MM.1S (cell line): ENCODE results near the gene VGF.

ENCODE experiments used
- EZH2 ChIP-seq: fragments of 300-600 bp; sonication (generic); optimal IDR thresholded peaks from 2 replicates; pipeline ENCODE3; 2017; ENCODE audit warnings: low read depth, mild to moderate bottlenecking, antibody characterized with exemption, low read length, mixed read lengths
- TF ChIP-seq, protein P1 (sequence below): fragments of 300-600 bp; sonication (generic); IDR thresholded peaks from 2 replicates; pipeline ENCODE4 v1.5.1; 2016; ENCODE audit warnings: antibody characterized with exemption, low read length, mixed read lengths

DNA sequence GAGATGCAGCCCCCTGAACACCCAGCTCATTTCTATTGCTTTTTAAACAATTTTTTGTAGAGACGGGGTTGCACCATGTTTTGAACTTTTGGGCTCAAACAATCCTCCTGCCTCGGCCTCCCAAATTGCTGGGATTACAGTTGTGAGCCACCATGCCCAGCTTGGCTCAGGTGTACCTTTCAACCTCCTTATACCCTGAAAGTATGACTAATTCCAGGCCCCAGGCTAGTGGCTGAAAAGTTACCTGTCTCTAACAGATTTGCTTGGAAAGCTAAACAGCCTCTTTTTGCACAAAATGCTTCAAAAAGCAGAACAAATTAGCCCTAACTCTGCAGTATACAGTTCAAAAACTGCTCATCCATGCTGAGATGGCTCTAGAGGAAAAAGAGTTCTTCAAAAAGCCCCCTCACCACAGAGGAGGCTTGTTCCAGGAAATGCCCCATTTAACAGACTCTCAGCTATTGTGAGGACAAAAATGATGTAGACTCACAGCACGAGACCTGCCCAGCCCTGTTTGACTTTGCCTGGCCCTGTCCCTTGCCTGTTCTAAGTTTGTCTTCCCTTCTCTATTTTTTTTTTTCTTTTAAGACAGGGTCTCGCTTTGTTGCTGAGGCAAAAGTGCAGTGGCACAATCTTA lies 24.5 kb downstream of the VGF start:
- TF ChIP-seq, protein P1, sequence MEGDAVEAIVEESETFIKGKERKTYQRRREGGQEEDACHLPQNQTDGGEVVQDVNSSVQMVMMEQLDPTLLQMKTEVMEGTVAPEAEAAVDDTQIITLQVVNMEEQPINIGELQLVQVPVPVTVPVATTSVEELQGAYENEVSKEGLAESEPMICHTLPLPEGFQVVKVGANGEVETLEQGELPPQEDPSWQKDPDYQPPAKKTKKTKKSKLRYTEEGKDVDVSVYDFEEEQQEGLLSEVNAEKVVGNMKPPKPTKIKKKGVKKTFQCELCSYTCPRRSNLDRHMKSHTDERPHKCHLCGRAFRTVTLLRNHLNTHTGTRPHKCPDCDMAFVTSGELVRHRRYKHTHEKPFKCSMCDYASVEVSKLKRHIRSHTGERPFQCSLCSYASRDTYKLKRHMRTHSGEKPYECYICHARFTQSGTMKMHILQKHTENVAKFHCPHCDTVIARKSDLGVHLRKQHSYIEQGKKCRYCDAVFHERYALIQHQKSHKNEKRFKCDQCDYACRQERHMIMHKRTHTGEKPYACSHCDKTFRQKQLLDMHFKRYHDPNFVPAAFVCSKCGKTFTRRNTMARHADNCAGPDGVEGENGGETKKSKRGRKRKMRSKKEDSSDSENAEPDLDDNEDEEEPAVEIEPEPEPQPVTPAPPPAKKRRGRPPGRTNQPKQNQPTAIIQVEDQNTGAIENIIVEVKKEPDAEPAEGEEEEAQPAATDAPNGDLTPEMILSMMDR: no peak
- no peak for TF ChIP-seq EZH2
